Glutamatergic neuron (in vitro differentiated cells): Measurements from ENCODE around the gene MRPL21. TPM values are rescaled to one million over a fixed set of nuclear protein-coding genes. Genes with fewer than 3 reads are reported as not detected.

Source experiments
- DNase-seq: peaks from one replicate; pipeline ENCODE4 v3.0.0; 2022
- H3K27ac Mint-ChIP-seq: one replicate; pipeline ENCODE4 v1.8.0; 2020; ENCODE audit warnings: mild to moderate bottlenecking, mixed read lengths, inconsistent platforms; ENCODE audit not compliant: unreplicated experiment
- H3K27me3 Mint-ChIP-seq: one replicate; pipeline ENCODE4 v1.8.0; 2020; ENCODE audit warnings: mild to moderate bottlenecking, moderate library complexity, mixed read lengths, inconsistent platforms; ENCODE audit not compliant: unreplicated experiment
- H3K36me3 Mint-ChIP-seq: one replicate; pipeline ENCODE4 v1.8.0; 2020; ENCODE audit warnings: mild to moderate bottlenecking, mixed read lengths, inconsistent platforms; ENCODE audit not compliant: unreplicated experiment
- H3K4me1 Mint-ChIP-seq: one replicate; pipeline ENCODE4 v1.8.0; 2020; ENCODE audit warnings: mild to moderate bottlenecking, low read depth, mixed read lengths, inconsistent platforms; ENCODE audit not compliant: unreplicated experiment
- H3K4me3 Mint-ChIP-seq: one replicate; pipeline ENCODE4 v1.8.0; 2020; ENCODE audit warnings: mild to moderate bottlenecking, mixed read lengths, inconsistent platforms; ENCODE audit not compliant: unreplicated experiment
- H3K9me3 Mint-ChIP-seq: one replicate; pipeline ENCODE4 v1.8.0; 2020; ENCODE audit warnings: mild to moderate bottlenecking, moderate library complexity, mixed read lengths, inconsistent platforms; ENCODE audit not compliant: unreplicated experiment
- total RNA-seq: library from RNA; stranded (reverse); fragmentation: NEBNext Ultra II Directional; extraction: Animal tissue kit (Norgen Biotek cat#: 25700); gene quantifications from one replicate; pipeline ENCODE4 v1.2.1, GENCODE V29; 2021; ENCODE audit not compliant: unreplicated experiment
- TF ChIP-seq, protein P1 (sequence below): fragments of 200-600 bp; sonication (generic); IDR thresholded peaks from one replicate; pipeline ENCODE4 v1.5.0; 2021; ENCODE audit not compliant: partially characterized antibody, unreplicated experiment

MRPL21 gene
- total RNA-seq, 1 donor from 2014 or later = 54.3 TPM

DNA sequence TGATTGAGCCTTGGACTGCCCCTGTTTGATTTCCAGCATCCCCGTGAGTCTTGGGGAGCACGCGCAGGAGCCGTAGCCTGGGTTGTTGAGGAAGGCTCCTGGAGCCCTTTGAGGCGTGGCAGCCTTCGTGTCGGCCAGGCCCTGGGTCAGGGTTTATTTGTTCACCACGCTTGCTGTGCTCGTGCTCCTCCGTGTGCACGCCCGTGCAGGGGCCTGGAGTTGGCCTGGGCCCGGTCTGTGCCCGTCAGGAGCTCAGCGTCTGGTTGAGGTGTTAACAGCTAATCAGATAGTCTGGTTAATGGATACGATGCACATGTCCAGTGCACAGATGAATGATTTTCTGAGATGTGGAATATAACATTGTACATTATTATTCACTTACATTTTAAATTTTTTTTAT is 8.1 kb upstream of the MRPL21 start:
- DNase-seq = no peak
- Mint-ChIP-seq H3K4me1 (no peaks in the 10 kb centered on the region), H3K27me3 (no peaks in the 10 kb centered on the region), H3K9me3 (no peaks in the 10 kb centered on the region), H3K4me3 (no peak overlapping the region), H3K36me3 (no peaks in the 10 kb centered on the region), H3K27ac (no peak overlapping the region)
- TF ChIP-seq, protein P1, sequence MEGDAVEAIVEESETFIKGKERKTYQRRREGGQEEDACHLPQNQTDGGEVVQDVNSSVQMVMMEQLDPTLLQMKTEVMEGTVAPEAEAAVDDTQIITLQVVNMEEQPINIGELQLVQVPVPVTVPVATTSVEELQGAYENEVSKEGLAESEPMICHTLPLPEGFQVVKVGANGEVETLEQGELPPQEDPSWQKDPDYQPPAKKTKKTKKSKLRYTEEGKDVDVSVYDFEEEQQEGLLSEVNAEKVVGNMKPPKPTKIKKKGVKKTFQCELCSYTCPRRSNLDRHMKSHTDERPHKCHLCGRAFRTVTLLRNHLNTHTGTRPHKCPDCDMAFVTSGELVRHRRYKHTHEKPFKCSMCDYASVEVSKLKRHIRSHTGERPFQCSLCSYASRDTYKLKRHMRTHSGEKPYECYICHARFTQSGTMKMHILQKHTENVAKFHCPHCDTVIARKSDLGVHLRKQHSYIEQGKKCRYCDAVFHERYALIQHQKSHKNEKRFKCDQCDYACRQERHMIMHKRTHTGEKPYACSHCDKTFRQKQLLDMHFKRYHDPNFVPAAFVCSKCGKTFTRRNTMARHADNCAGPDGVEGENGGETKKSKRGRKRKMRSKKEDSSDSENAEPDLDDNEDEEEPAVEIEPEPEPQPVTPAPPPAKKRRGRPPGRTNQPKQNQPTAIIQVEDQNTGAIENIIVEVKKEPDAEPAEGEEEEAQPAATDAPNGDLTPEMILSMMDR = no peak

DNA sequence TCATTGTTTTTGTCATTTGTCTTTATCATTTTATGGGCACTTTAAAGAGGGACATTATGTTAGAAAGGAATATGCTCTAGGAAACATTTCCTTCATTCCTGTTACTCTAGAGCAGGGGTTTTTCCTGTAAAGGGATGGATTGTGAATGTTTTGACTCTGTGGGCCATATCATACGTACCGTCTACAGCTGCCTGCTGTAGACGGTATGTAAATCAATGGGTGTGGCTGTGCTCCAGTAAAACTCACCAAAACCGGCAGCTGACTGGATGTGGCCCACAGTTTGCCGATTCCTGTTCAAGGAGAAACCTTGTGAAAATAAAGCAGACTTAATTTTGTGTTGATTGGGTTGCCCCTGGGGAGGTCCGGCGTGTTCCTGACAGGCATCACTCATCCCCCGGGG is 7.3 kb upstream of the MRPL21 start:
- no peaks in the 10 kb centered on the region for H3K9me3 Mint-ChIP-seq
- no peaks in the 10 kb centered on the region for H3K36me3 Mint-ChIP-seq
- no peak overlapping the region for H3K4me3 Mint-ChIP-seq
- H3K27ac Mint-ChIP-seq = no peak overlapping the region
- TF ChIP-seq, protein P1 = no peak
- no peaks in the 10 kb centered on the region for H3K27me3 Mint-ChIP-seq
- H3K4me1 Mint-ChIP-seq = no peaks in the 10 kb centered on the region
- DNase-seq = no peak

DNA sequence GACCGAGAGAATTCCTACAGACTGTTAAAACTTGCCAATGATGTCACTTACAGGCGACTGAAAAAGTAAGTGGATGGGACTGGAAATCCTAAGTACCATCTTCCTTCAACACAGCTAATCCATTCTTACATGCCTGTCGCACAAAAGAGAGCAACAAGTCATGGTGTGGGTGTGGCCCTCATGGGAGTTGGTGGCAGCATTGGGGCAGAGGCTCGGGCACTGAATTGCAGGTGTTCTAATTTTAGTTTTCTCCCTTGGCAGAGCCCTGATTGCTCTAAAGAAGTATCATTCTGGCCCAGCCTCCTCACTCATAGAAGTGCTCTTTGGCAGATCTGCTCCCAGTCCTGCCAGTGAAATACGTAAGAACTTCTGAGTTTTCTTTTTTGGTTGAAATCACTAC is 4.6 kb upstream of the MRPL21 start:
- DNase-seq = no peak
- TF ChIP-seq, protein P1 = no peak
- Mint-ChIP-seq H3K4me1 (no peaks in the 10 kb centered on the region), H3K9me3 (no peaks in the 10 kb centered on the region), H3K27me3 (no peaks in the 10 kb centered on the region), H3K4me3 (no peak overlapping the region), H3K27ac (no peak overlapping the region), H3K36me3 (no peaks in the 10 kb centered on the region)

DNA sequence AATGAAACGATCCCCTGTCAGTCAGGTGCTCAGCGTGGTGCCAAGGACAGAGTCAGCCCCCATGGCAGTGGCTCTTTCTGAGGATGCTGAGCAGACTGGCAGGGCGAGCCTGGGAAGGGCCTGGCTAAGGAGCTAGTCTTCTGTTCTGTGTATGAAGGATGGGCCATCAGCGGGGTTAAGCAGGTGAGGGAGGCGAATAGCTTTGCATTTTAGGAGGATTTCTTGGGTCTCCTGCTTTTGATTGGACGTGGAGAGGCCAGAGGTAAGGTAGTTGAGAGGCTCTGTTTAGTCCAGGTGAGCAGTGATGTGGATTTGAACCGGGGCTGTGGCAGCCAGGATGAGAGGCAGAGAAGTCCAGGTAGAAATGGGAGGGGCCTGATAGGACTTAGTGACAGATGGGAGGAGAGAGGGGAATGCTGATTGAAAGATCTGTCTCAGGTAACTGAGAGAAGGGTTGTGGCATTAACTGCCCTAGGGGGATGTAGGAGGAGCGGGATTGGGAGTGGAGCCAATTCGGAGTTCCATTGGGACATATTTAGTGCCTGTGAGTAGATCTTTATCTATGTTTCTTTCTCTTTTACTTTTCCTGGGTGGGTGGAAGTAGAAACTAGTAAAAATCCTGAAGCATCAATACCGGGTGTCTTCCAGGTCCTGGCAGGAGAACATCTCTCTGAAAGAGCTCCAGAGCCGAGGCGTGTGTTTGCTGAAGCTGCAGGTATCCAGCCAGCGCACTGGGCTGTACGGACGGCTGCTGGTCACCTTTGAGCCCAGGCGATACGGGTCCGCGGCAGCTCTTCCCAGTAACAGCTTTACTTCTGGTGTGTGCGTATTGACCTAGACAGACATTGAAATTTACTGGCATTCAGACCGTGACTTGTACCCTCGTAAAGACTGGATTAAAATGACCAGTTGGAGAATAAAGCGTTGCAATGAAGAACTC is 2.1 kb upstream of the MRPL21 start:
- no peak overlapping the region for H3K27ac Mint-ChIP-seq

More for the DNA sequence above, 2.1 kb upstream of the MRPL21 start:
- H3K4me3 Mint-ChIP-seq = peak overlapping the region; percentile 99
- H3K9me3 Mint-ChIP-seq = no peaks in the 10 kb centered on the region
- H3K27me3 Mint-ChIP-seq = no peaks in the 10 kb centered on the region
- TF ChIP-seq, protein P1 = no peak
- peaks cover 13% of the 10 kb centered on the region for H3K4me1 Mint-ChIP-seq
- DNase-seq = no peak
- no peaks in the 10 kb centered on the region for H3K36me3 Mint-ChIP-seq
